ENCODE results near the gene LRIG2. TPM values are rescaled to one million over a fixed set of nuclear protein-coding genes. Genes with fewer than 3 reads are reported as not detected.

Gene LRIG2
- total and polyA plus RNA-seq, 2 donors (not counting 1 experiment from before 2014, with no cell fraction given), result 12.4 to 30.6 TPM

- WGBS (ENCODE audit: insufficient coverage), result no CpG with 5 or more reads among the region's 1 CpG
- Histone ChIP-seq H3K4me1 (ENCODE audit: control insufficient read depth in 2 of 2, insufficient read depth in 2 of 2, low read length in 2 of 2) (no peaks in the 10 kb centered on the region), H3K36me3 (replicated peaks in 1 of 2; ENCODE audit: control extremely low read depth in 1 of 2, control insufficient read depth in 1 of 2, extremely low read depth in 1 of 2, insufficient read depth in 2 of 2, low read length in 1 of 2) (no peaks in the 10 kb centered on the region), H3K9ac (ENCODE audit: low read length) (no peak overlapping the region), H4K20me1 (ENCODE audit: control insufficient read depth, insufficient read depth, low read length, poor library complexity, severe bottlenecking) (no peaks in the 10 kb centered on the region), H3K9me3 (ENCODE audit: control extremely low read depth in 1 of 3, control insufficient read depth in 2 of 3, insufficient read depth in 1 of 3, low read length in 2 of 3) (no peaks in the 10 kb centered on the region), H3K4me3 (ENCODE audit: control extremely low read depth in 1 of 5, extremely low read depth in 1 of 5, insufficient read depth in 1 of 5, low read depth in 2 of 5, low read length in 4 of 5) (no peak overlapping the region), H3K27ac (ENCODE audit: low read length in 2 of 2) (no peak overlapping the region), H3K4me2 (replicated peaks; ENCODE audit: low read depth, low read length, poor library complexity, severe bottlenecking) (no peak overlapping the region), H3K27me3 (replicated peaks in 1 of 4; ENCODE audit: control extremely low read depth in 1 of 4, control insufficient read depth in 3 of 4, insufficient read depth in 4 of 4, low read length in 3 of 4) (no peaks in the 10 kb centered on the region), H2AFZ (ENCODE audit: insufficient read depth, low read depth, low read length, poor library complexity, severe bottlenecking) (no peak overlapping the region), H3K79me2 (ENCODE audit: control insufficient read depth, insufficient read depth, low read length) (no peaks in the 10 kb centered on the region)
- no peak for TF ChIP-seq CTCF (IDR thresholded peaks at IDR 0.05)
- no peak for TF ChIP-seq EZH2 (IDR thresholded peaks at IDR 0.05; ENCODE audit: borderline replicate concordance, insufficient read depth, low read depth, low read length, poor library complexity, severe bottlenecking)
- no peak overlapping the region for H3K27ac Mint-ChIP-seq
- no peaks in the 10 kb centered on the region for H3K27me3 Mint-ChIP-seq
- intact Hi-C loops (cut with micrococcal nuclease), result no loop called here
- no peak overlapping the region for H3K4me3 Mint-ChIP-seq
- no peaks in the 10 kb centered on the region for H3K4me1 Mint-ChIP-seq
- CTCF ChIA-PET, result no interaction called here
- no peaks in the 10 kb centered on the region for H3K9me3 Mint-ChIP-seq (ENCODE audit: insufficient read depth)
- no peak for ATAC-seq (ENCODE audit: low read depth)
- POLR2A ChIA-PET, result no interaction called here
- no peak for DNase-seq
These were observed 43.2 kb upstream of the LRIG2 start for GRCh38 chr1:113029822-113030221.

GRCh38 chr1:113031171-113031933 lies 41.6 kb upstream of the LRIG2 start:
- H3K9me3 Mint-ChIP-seq (ENCODE audit: insufficient read depth), result no peaks in the 10 kb centered on the region
- no peaks in the 10 kb centered on the region for H4K20me1 ChIP-seq (ENCODE audit: control insufficient read depth, insufficient read depth, low read length, poor library complexity, severe bottlenecking)
- TF ChIP-seq CTCF (IDR thresholded peaks at IDR 0.05) (no peak), EZH2 (IDR thresholded peaks at IDR 0.05; ENCODE audit: borderline replicate concordance, insufficient read depth, low read depth, low read length, poor library complexity, severe bottlenecking) (no peak)
- POLR2A ChIA-PET, result no interaction called here
- H3K27ac Mint-ChIP-seq, result no peak overlapping the region
- H3K9ac ChIP-seq (ENCODE audit: low read length), result no peak overlapping the region
- H3K4me1 Mint-ChIP-seq, result no peaks in the 10 kb centered on the region
- H3K27me3 Mint-ChIP-seq, result no peaks in the 10 kb centered on the region
- no peak overlapping the region for H3K4me3 Mint-ChIP-seq
- no peaks in the 10 kb centered on the region for H3K9me3 ChIP-seq (ENCODE audit: control extremely low read depth in 1 of 3, control insufficient read depth in 2 of 3, insufficient read depth in 1 of 3, low read length in 2 of 3)
- no peak overlapping the region for H2AFZ ChIP-seq (ENCODE audit: insufficient read depth, low read depth, low read length, poor library complexity, severe bottlenecking)
- no peaks in the 10 kb centered on the region for H3K79me2 ChIP-seq (ENCODE audit: control insufficient read depth, insufficient read depth, low read length)
- no peaks in the 10 kb centered on the region for H3K4me1 ChIP-seq (ENCODE audit: control insufficient read depth in 2 of 2, insufficient read depth in 2 of 2, low read length in 2 of 2)
- no peak overlapping the region for H3K27ac ChIP-seq (ENCODE audit: low read length in 2 of 2)
- no peaks in the 10 kb centered on the region for H3K27me3 ChIP-seq (replicated peaks in 1 of 4; ENCODE audit: control extremely low read depth in 1 of 4, control insufficient read depth in 3 of 4, insufficient read depth in 4 of 4, low read length in 3 of 4)
- CTCF ChIA-PET, result no interaction called here
- H3K4me2 ChIP-seq (replicated peaks; ENCODE audit: low read depth, low read length, poor library complexity, severe bottlenecking), result no peak overlapping the region
- no peaks in the 10 kb centered on the region for H3K36me3 ChIP-seq (replicated peaks in 1 of 2; ENCODE audit: control extremely low read depth in 1 of 2, control insufficient read depth in 1 of 2, extremely low read depth in 1 of 2, insufficient read depth in 2 of 2, low read length in 1 of 2)
- WGBS (ENCODE audit: insufficient coverage), result 83% methylated on average over 7 of the region's 8 CpGs
- no peak overlapping the region for H3K4me3 ChIP-seq (ENCODE audit: control extremely low read depth in 1 of 5, extremely low read depth in 1 of 5, insufficient read depth in 1 of 5, low read depth in 2 of 5, low read length in 4 of 5)
- intact Hi-C loops (cut with micrococcal nuclease), result no loop called here
- no peak for DNase-seq
- ATAC-seq (ENCODE audit: low read depth), result no peak

Measured in B cell (primary cell).